Esophagus (tissue), 2 donors: ENCODE data around the gene MAP4K2. TPM values are rescaled to one million over a fixed set of nuclear protein-coding genes. Genes with fewer than 3 reads are reported as not detected.

Experiments
- H3K27ac ChIP-seq, 2 donors: one replicate each; pipeline ENCODE4 v1.5.1; 2013; ENCODE audit warnings: low read depth in 2 of 2, mild to moderate bottlenecking in 2 of 2, inconsistent platforms in 1 of 2, low read length in 1 of 2, moderate library complexity in 1 of 2
- H3K27me3 ChIP-seq, 2 donors: one replicate each; pipeline ENCODE4 v1.6.1; 2013; ENCODE audit warnings: low read length in 2 of 2, control low read depth in 1 of 2, mild to moderate bottlenecking in 1 of 2; ENCODE audit not compliant: insufficient read depth in 2 of 2, control insufficient read depth in 1 of 2
- H3K36me3 ChIP-seq, 2 donors: one replicate each; pipeline ENCODE4 v1.6.1; 2013; ENCODE audit warnings: low read length in 1 of 2; ENCODE audit not compliant: control insufficient read depth in 2 of 2, insufficient read depth in 2 of 2
- H3K4me1 ChIP-seq, 2 donors: one replicate each; pipeline ENCODE4 v1.6.1; 2013; ENCODE audit warnings: low read length in 1 of 2; ENCODE audit not compliant: control insufficient read depth in 2 of 2, insufficient read depth in 2 of 2
- H3K4me3 ChIP-seq, 2 donors: one replicate each; pipeline ENCODE4 v1.5.1; 2013; ENCODE audit warnings: low read length in 2 of 2, mild to moderate bottlenecking in 2 of 2, low read depth in 1 of 2, moderate library complexity in 1 of 2
- H3K9me3 ChIP-seq, 2 donors: one replicate each; pipeline ENCODE4 v1.6.1; 2013; ENCODE audit warnings: mild to moderate bottlenecking in 2 of 2, low read depth in 1 of 2, low read length in 1 of 2, moderate library complexity in 1 of 2; ENCODE audit not compliant: control insufficient read depth in 2 of 2, insufficient read depth in 1 of 2
- WGBS, 2 donors: extraction: QIAGEN DNeasy Blood & Tissue Kit; methylation state at CpG; one replicate each; pipeline ENCODE4 v1.1.7; 2013; 5-methylcytosine and 5-hydroxymethylcytosine counted together
- polyA plus RNA-seq, 2 donors: library from polyadenylated mRNA; stranded (reverse); fragments of 200-250 nt; gene quantifications; one replicate each; pipeline ENCODE4 v1.2.3, GENCODE V29; 2013
- donor health status: healthy with polysubstance abuse.
- donor health status: Bipolar disorder and iron deficiency.

MAP4K2 gene
- polyA plus RNA-seq, 2 donors, result 4.7 to 7.5 TPM

DNA sequence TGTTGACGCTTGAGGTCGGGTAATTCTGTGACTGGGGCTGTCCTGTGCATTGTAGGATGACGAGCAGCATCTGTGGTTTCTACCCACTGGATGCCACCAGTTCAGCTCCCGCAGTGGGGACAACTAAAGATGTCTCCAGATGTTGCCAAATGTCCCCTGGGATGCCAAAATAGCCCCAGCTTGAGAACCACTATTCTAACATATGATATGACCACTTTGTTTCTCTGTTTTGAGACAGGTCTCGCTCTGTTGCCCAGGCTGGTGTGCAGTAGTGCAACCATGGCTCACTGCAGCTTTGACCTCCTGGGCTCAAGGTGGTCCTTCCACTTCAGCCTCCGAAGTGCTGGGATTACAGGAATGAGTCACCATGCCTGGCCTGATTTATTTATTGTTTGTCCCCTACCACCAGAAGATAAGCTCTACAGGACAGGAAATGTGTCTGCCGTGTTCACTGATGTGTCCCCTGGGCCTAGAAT, 11.7 kb upstream of the MAP4K2 start:
- Histone ChIP-seq H3K4me1 (peaks cover 0 to 2% of the 10 kb centered on the region in 2 donors), H3K36me3 (no peaks in the 10 kb centered on the region), H3K9me3 (no peaks in the 10 kb centered on the region), H3K27ac (no peak overlapping the region), H3K4me3 (no peak overlapping the region), H3K27me3 (no peaks in the 10 kb centered on the region)
- WGBS, 2 donors, result 63 to 70% methylated on average over 7 of the region's 7 CpGs

DNA sequence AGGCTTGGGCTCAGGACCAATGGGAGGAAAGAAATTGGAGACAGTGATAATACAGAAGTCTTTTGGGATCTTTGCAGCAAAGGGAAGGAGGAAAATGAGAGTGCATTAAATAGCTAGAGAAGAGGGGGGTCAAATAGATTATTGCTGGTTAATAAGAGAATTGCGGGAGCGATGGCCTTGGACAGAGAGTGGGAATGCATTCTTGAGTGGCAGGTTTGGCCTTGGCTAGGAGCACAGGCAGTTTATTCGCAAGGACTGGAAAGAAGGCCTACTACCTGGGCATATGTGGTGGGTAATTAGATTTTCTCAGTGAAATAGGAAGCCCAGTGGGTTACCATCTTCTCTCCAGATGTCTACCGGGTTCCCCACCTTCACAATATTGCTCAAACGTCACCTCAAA, 10.8 kb upstream of the MAP4K2 start:
- WGBS, 2 donors, result 84 to 85% methylated on average over 5 of the region's 5 CpGs
- peaks cover 5 to 7% of the 10 kb centered on the region in 2 donors for H3K4me1 ChIP-seq
- no peak overlapping the region for H3K27ac ChIP-seq
- H3K36me3 ChIP-seq, result no peaks in the 10 kb centered on the region
- H3K27me3 ChIP-seq, result no peaks in the 10 kb centered on the region
- no peak overlapping the region for H3K4me3 ChIP-seq
- no peaks in the 10 kb centered on the region for H3K9me3 ChIP-seq

DNA sequence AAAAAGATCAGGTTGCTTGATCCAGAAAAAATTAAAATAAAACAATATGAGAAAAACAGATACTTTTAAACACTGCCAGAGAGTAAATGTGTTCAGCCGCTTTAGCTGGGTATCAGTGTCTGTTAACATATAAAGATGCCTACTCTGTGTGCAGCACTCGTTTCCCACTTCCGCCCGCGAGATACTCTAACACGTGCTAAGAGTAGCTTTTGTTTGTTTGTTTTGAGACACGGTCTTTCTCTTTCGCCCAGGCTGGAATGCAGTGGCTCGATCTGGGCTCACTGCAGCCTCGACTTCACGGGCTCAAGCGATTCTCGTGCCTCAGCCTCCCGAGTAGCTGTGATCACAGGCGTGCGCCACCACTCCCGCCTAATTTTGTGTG, 7.9 kb upstream of the MAP4K2 start:
- Histone ChIP-seq H3K9me3 (no peaks in the 10 kb centered on the region), H3K36me3 (peaks cover 6 to 13% of the 10 kb centered on the region in 2 donors), H3K4me1 (peaks cover 5 to 7% of the 10 kb centered on the region in 2 donors), H3K4me3 (peak overlapping the region in 1 of 2 donors; percentile 62), H3K27me3 (no peaks in the 10 kb centered on the region), H3K27ac (peak overlapping the region in 1 of 2 donors; percentile 72)
- 44 to 45% methylated on average over 17 of the region's 17 CpGs for WGBS, 2 donors

DNA sequence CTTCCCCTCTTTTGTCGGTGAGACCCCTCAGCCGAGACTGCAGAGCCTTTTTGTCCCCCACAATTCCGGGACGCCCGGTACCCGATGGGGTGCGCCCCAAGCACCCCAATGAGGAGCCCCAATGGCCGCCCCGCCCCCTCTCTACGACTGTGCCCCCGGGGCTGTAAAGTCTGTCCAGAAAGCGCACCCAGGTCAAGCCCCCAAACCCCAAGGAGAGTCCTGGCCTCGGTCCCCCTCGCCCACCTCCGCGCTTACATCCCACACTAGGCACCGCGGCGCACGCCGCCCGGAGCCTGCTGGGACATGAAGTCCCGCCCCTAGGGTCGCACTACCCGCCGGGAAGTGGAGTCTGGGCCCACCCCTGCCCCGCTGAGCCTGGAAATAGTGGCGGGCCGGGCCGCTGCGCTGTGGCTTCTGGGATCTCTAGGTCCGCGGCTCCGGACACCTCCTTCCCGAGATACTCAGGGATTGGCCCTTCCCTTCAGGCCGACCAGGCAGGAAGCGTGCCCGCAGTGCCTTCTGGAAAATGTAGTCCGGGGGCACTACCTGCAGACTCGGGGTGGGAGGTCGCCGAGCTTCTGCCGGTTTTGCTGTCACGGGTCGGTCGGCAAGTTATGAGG, 7.4 kb upstream of the MAP4K2 start, which contains the start of gene MEN1:
Gene MEN1, minus strand, starts transcription at position 281 of the 620 bp plus-strand sequence. CDS start 442 bp downstream, outside the sequence.
- H3K36me3 ChIP-seq, result peaks cover 6 to 17% of the 10 kb centered on the region in 2 donors
- H3K27ac ChIP-seq, result peak within 1 kb of the TSS; percentile 72 to 88
- H3K4me1 ChIP-seq, result peaks cover 5 to 7% of the 10 kb centered on the region in 2 donors
- 0 to 1% methylated on average over 46 of the region's 46 CpGs for WGBS, 2 donors
- H3K4me3 ChIP-seq, result peak within 1 kb of the TSS; percentile 62 to 83
- no peaks in the 10 kb centered on the region for H3K9me3 ChIP-seq
- H3K27me3 ChIP-seq, result no peaks in the 10 kb centered on the region

DNA sequence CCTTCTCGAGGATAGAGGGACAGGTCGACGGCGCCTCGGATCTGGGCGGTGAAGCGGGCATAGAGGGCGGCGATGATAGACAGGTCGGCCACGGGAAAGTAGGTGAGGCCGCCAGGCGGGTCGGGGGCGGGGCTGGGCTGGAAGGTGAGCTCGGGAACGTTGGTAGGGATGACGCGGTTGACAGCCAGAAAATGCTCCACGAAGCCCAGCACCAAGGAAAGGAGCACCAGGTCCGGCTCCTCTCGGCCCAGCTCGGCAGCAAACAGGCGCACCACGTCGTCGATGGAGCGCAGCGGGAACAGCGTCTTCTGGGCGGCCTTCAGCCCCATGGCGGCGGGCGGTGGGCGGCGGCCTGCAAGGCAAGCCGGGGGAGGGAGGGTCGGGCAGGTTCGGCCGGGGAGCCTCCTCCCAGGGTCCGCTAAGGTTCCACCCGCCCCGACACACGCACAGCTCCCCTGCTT, 6.8 kb upstream of the MAP4K2 start:
- Histone ChIP-seq H3K4me3 (peak overlapping the region; percentile 62 to 83), H3K27ac (peak overlapping the region; percentile 72 to 88), H3K27me3 (no peaks in the 10 kb centered on the region), H3K4me1 (peaks cover 5 to 9% of the 10 kb centered on the region in 2 donors), H3K36me3 (peaks cover 6 to 22% of the 10 kb centered on the region in 2 donors), H3K9me3 (no peaks in the 10 kb centered on the region)
- 4 to 5% methylated on average over 35 to 44 of the region's 44 CpGs for WGBS, 2 donors

DNA sequence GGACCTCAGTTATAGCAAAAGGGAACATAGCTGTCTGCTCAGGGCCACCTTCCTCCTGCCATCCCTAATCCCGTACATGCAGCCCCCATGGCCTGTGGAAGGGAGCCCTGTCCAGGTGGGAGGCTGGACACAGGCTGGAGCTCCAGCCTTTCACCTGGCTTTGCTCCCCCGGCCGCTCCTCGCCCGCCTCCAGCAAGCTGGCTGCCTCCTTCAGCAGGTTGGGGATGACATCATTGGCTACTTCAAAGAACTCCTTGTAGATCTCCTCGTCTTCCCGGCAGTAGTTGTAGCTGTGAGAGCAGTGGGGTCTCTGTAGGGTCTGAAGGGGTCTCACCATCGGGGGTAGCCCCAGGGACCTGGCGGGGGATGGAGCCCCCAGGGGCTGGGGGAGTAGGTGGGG, 2.5 kb upstream of the MAP4K2 start:
- no peaks in the 10 kb centered on the region for H3K27me3 ChIP-seq
- H3K9me3 ChIP-seq, result no peaks in the 10 kb centered on the region
- H3K27ac ChIP-seq, result no peak overlapping the region
- peaks cover 9 to 24% of the 10 kb centered on the region in 2 donors for H3K4me1 ChIP-seq
- no peak overlapping the region for H3K4me3 ChIP-seq
- 91 to 94% methylated on average over 9 of the region's 9 CpGs for WGBS, 2 donors
- peaks cover 6 to 27% of the 10 kb centered on the region in 2 donors for H3K36me3 ChIP-seq

DNA sequence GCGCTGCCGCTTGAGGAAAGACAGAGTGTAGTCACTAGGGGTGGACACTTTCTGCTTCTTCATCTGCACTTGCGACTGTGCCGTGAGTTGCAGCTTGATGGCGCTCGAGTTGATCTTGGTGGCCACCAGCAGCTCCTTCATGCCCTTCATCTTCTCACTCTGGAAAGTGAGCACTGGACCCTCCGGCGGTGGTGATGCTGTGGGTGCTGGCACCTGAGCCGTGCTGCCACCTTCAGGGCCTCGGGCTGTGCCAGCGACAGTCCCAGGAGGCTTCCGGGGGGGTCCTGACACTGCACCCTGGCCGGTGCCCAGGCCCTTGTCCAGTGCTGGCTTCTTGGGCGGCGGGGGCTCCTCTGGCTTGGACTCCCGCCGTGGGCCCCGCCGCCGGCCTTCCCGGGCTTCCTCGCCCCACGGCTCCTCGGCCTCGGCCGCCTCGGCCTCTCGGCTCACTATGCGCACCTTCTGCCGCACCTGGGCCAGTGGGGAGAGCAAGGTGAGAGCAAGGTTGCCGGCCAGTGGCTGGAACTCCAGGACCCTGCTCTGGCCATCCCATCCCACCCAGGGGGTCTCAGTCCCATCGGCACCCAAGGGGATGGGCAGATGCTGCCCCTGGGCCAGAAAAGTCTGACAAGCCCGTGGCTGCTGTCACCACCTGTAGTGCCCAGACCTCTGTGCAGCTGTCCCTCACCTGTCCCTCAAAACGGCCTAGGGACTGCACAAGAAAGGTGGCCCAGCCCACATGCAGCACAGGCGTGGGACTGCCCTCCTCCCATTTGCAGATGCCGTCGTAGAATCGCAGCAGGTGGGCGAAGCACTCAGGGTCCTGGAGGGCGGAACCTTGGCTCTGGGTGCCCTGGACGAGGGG, 1.6 kb upstream of the MAP4K2 start:
- H3K36me3 ChIP-seq, result peaks cover 6 to 27% of the 10 kb centered on the region in 2 donors
- H3K4me1 ChIP-seq, result peaks cover 9 to 21% of the 10 kb centered on the region in 2 donors
- no peak overlapping the region for H3K4me3 ChIP-seq

DNA sequence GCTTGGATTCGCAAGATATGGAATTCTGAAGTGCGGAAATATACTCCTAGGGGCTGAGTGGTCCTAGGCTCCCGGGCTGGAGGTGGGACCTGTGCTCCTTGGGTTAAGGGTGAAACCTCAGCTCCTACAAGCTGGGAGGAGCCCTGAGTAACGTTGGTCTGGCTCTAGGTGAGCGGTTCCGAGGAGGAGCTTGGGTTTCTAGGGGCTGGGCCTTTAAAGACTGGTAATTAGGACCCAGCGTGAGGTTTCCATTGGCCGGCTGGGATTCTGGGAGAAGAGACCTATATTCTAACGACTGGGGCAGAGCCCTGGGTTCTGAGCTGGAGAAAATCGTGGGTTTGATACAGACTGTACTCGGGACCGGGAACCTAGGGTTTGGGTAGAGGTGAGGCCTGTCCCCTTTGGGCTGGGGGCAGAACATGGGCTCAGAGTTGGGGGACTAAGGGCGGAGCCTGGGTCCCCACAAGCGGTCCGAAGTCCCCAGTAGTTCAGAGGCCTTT, 882 bp upstream of the MAP4K2 start:
- peak overlapping the region; percentile 90 to 91 for H3K27ac ChIP-seq
- 35 to 36% methylated on average over 15 of the region's 15 CpGs for WGBS, 2 donors
- no peaks in the 10 kb centered on the region for H3K9me3 ChIP-seq
- H3K4me1 ChIP-seq, result peaks cover 4 to 17% of the 10 kb centered on the region in 2 donors
- H3K36me3 ChIP-seq, result peaks cover 6 to 33% of the 10 kb centered on the region in 2 donors
- no peaks in the 10 kb centered on the region for H3K27me3 ChIP-seq
- peak overlapping the region; percentile 39 to 47 for H3K4me3 ChIP-seq

More for the DNA sequence above, 1.6 kb upstream of the MAP4K2 start:
- H3K27ac ChIP-seq, result peak overlapping the region in 1 of 2 donors; percentile 90
- 90% methylated on average over 34 to 41 of the region's 41 CpGs for WGBS, 2 donors
- H3K27me3 ChIP-seq, result no peaks in the 10 kb centered on the region
- H3K9me3 ChIP-seq, result no peaks in the 10 kb centered on the region

DNA sequence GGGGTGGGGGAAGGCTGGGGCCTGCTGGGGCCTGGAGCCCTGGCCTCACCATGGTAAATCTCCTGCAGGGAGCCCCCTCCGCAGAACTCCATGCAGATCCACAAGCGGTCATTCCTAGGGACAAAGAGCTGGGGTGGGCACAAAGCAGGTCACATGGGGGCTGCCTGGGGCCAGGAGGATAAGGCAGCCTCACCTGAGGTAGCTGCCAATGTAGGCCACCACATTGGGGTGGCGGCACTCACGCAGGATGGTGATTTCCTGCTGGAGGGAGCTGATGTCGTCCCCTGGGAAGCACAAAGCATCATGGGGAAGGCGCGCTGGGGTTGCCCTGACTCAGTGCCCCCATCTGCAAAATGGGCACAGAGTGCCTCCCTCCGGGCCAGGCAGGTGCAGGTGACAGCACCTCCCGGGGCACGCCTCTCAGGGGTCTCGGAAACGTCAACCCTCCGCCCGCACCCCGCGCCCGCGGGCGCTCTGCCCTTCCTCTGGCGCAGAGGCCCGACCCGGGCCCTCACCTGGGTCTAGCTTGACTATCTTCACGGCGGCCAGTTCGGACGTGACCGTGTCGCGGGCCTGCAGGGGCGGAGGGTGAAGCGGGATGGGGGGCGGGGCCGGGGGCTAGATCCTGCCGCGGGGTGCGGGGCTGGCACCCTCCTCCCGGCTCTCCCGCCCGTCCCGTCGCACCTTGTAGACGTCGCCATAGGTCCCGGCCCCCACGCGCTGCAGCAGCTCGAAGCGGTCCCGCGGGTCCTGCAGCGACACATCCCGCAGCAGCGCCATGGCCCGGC, 450 bp downstream of the MAP4K2 start:
- WGBS, 2 donors, result 10 to 11% methylated on average over 50 to 54 of the region's 54 CpGs
- H3K27ac ChIP-seq, result peak overlapping the region; percentile 69 to 91
- peaks cover 6 to 35% of the 10 kb centered on the region in 2 donors for H3K36me3 ChIP-seq
- peak overlapping the region; percentile 47 to 58 for H3K4me3 ChIP-seq
- peaks cover 4 to 17% of the 10 kb centered on the region in 2 donors for H3K4me1 ChIP-seq
- H3K9me3 ChIP-seq, result no peaks in the 10 kb centered on the region
- no peaks in the 10 kb centered on the region for H3K27me3 ChIP-seq
